Measurements from ENCODE around the gene PYCARD. TPM values are rescaled to one million over a fixed set of nuclear protein-coding genes. Genes with fewer than 3 reads are reported as not detected.

PYCARD gene
- polyA plus RNA-seq, 1 donor (not counting 4 experiments of a cell fraction or from before 2014, with no cell fraction given), result 58.1 TPM

DNA sequence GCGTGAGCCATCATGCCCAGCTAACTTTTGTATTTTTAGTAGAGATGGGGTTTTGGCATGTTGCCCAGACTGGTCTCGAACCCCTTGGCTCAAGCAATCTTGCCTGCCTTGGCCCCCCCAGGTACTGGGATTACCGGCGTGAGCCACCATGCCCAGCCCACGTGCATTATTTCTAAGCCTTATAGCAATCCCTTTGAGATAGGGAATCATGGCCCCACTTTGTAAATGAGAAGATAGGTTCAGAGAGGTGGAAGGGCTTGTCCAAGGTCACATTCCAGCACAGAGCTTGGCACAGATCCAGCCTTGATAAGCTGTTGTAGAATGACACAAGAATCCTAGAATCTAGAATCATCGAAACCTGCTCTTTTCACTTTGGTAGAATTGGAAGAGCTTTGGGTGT, 4.2 kb upstream of the PYCARD start:
- TF ChIP-seq, protein P1, sequence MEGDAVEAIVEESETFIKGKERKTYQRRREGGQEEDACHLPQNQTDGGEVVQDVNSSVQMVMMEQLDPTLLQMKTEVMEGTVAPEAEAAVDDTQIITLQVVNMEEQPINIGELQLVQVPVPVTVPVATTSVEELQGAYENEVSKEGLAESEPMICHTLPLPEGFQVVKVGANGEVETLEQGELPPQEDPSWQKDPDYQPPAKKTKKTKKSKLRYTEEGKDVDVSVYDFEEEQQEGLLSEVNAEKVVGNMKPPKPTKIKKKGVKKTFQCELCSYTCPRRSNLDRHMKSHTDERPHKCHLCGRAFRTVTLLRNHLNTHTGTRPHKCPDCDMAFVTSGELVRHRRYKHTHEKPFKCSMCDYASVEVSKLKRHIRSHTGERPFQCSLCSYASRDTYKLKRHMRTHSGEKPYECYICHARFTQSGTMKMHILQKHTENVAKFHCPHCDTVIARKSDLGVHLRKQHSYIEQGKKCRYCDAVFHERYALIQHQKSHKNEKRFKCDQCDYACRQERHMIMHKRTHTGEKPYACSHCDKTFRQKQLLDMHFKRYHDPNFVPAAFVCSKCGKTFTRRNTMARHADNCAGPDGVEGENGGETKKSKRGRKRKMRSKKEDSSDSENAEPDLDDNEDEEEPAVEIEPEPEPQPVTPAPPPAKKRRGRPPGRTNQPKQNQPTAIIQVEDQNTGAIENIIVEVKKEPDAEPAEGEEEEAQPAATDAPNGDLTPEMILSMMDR (optimal IDR thresholded peaks at IDR 0.05 in 1 of 3, IDR thresholded peaks at IDR 0.05 in 1 of 3, conservative IDR thresholded peaks at IDR 0.05 in 1 of 3; ENCODE audit: extremely low read depth in 1 of 3, insufficient read depth in 2 of 3, low read length in 3 of 3), result no peak
- TF ChIP-seq EZH2 (IDR thresholded peaks at IDR 0.05; ENCODE audit: low read length), result no peak
- FAIRE-seq (no peak), DNase-seq (ENCODE audit: low read depth, low spot score) (no peak)
- no peaks in the 10 kb centered on the region for H3K79me2 ChIP-seq (ENCODE audit: control insufficient read depth, insufficient read depth, low read length)
- H3K9ac ChIP-seq (ENCODE audit: control insufficient read depth, extremely low read depth, insufficient read depth, low read length), result no peak overlapping the region
- H3K27ac ChIP-seq (ENCODE audit: control insufficient read depth, insufficient read depth, low read length), result no peak overlapping the region
- H3K4me3 ChIP-seq (ENCODE audit: control insufficient read depth in 2 of 3, extremely low read depth in 1 of 3, insufficient read depth in 2 of 3, low read depth in 1 of 3, low read length in 3 of 3), result no peak overlapping the region
- H3K27me3 ChIP-seq (ENCODE audit: control insufficient read depth, extremely low read depth, insufficient read depth, low read length), result no peaks in the 10 kb centered on the region
- H3K4me2 ChIP-seq (ENCODE audit: control insufficient read depth, extremely low read depth, insufficient read depth, low read depth, low read length), result no peak overlapping the region
- no peaks in the 10 kb centered on the region for H4K20me1 ChIP-seq (ENCODE audit: control insufficient read depth, extremely low read depth, insufficient read depth, low read length)
- dilution Hi-C loops (cut with MboI; ENCODE audit: extremely low pct_ligation_motif_present, low sequenced_read_pairs), result no loop called here
- no peaks in the 10 kb centered on the region for H3K9me3 ChIP-seq (ENCODE audit: control insufficient read depth, low read depth, low read length)
- H3K4me1 ChIP-seq (ENCODE audit: control insufficient read depth, extremely low read depth, insufficient read depth, low read length), result peaks cover 5% of the 10 kb centered on the region
- no peaks in the 10 kb centered on the region for H3K9me1 ChIP-seq (ENCODE audit: control insufficient read depth, extremely low read depth, insufficient read depth, low read length)
- no peak overlapping the region for H2AFZ ChIP-seq (ENCODE audit: control insufficient read depth, low read length)
- H3K36me3 ChIP-seq (ENCODE audit: control insufficient read depth in 2 of 2, extremely low read depth in 1 of 2, insufficient read depth in 2 of 2, low read length in 2 of 2), result no peaks in the 10 kb centered on the region

DNA sequence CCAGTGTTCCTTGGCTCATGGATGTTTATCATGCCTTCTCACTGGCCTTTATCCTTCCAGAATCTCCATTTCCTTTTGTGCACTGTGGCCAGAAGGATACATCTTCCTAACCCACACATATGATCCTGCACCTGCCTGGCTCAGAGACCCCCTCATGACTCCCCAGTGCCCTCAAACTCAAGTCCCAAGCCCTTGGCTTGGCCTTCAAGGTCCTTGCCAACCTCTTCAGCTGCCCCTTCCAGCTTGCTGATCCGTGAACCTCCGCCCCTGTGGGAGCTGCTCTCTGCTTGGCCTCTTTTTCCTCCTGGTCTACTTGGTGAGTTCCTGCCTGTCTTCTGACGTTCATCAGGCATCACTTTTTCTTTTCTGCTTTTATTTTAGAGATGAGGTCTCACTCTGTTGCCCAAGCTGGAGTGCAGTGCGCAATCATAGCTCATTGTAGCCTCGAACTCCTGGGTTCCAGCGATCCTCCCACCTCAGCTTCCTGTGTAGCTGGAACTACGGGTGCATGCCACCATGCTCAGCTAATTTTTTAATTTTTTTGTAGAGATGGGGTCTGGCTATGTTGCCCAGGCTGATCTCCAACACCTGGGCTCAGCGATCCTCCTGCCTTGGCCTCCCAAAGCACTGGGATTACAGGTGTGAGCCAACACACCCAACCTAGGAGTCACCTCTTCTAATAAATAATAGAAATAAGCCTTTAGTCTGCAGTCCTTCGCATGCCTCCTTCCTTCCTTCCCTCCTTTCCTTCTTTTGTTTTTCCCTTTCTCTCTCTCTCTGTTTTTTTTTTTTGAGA, 2.5 kb upstream of the PYCARD start:
- no peaks in the 10 kb centered on the region for H4K20me1 ChIP-seq (ENCODE audit: control insufficient read depth, extremely low read depth, insufficient read depth, low read length)
- dilution Hi-C loops (cut with MboI; ENCODE audit: extremely low pct_ligation_motif_present, low sequenced_read_pairs), result no loop called here
- no peaks in the 10 kb centered on the region for H3K9me3 ChIP-seq (ENCODE audit: control insufficient read depth, low read depth, low read length)
- H3K27ac ChIP-seq (ENCODE audit: control insufficient read depth, insufficient read depth, low read length), result no peak overlapping the region
- no peaks in the 10 kb centered on the region for H3K36me3 ChIP-seq (ENCODE audit: control insufficient read depth in 2 of 2, extremely low read depth in 1 of 2, insufficient read depth in 2 of 2, low read length in 2 of 2)
- DNase-seq (ENCODE audit: low read depth, low spot score), result no peak
- H3K4me2 ChIP-seq (ENCODE audit: control insufficient read depth, extremely low read depth, insufficient read depth, low read depth, low read length), result no peak overlapping the region
- TF ChIP-seq, protein P1 (optimal IDR thresholded peaks at IDR 0.05 in 1 of 3, IDR thresholded peaks at IDR 0.05 in 1 of 3, conservative IDR thresholded peaks at IDR 0.05 in 1 of 3; ENCODE audit: extremely low read depth in 1 of 3, insufficient read depth in 2 of 3, low read length in 3 of 3), result no peak
- TF ChIP-seq EZH2 (IDR thresholded peaks at IDR 0.05; ENCODE audit: low read length), result no peak
- H3K4me3 ChIP-seq (ENCODE audit: control insufficient read depth in 2 of 3, extremely low read depth in 1 of 3, insufficient read depth in 2 of 3, low read depth in 1 of 3, low read length in 3 of 3), result no peak overlapping the region
- peaks cover 2% of the 10 kb centered on the region for H3K79me2 ChIP-seq (ENCODE audit: control insufficient read depth, insufficient read depth, low read length)
- no peaks in the 10 kb centered on the region for H3K27me3 ChIP-seq (ENCODE audit: control insufficient read depth, extremely low read depth, insufficient read depth, low read length)
- no peaks in the 10 kb centered on the region for H3K9me1 ChIP-seq (ENCODE audit: control insufficient read depth, extremely low read depth, insufficient read depth, low read length)
- no peak overlapping the region for H3K9ac ChIP-seq (ENCODE audit: control insufficient read depth, extremely low read depth, insufficient read depth, low read length)
- H3K4me1 ChIP-seq (ENCODE audit: control insufficient read depth, extremely low read depth, insufficient read depth, low read length), result peaks cover 22% of the 10 kb centered on the region
- H2AFZ ChIP-seq (ENCODE audit: control insufficient read depth, low read length), result no peak overlapping the region
- no peak for FAIRE-seq

All from keratinocyte (primary cell).